HepG2 (cell line): Measurements from ENCODE around the gene SLC16A13. TPM values are rescaled to one million over a fixed set of nuclear protein-coding genes. Genes with fewer than 3 reads are reported as not detected.

Experiments used
- ELF3 ChIP-seq: IDR thresholded peaks from 2 replicates; pipeline ENCODE4 v1.6.1; 2016; ENCODE audit warnings: missing genetic modification reagents, missing compliant biosample characterization
- HHEX ChIP-seq: IDR thresholded peaks from 2 replicates; pipeline ENCODE4 v1.6.1; 2016; ENCODE audit warnings: control low read depth
- HNF4G ChIP-seq, 2 experiments: sonication (generic) in 1 of 2; formaldehyde crosslinking in 1 of 2; IDR thresholded peaks; 2 replicates each; pipeline versions ENCODE4 v1.4.0 to v1.6.1; 2011 to 2020; ENCODE audit warnings: borderline replicate concordance in 2 of 2, low read depth in 2 of 2, mild to moderate bottlenecking in 2 of 2, low read length in 1 of 2, missing genetic modification reagents in 1 of 2, moderate library complexity in 1 of 2
- KDM6A ChIP-seq: IDR thresholded peaks from 2 replicates; pipeline ENCODE4 v1.6.1; 2016; ENCODE audit warnings: low read depth
- KLF9 ChIP-seq: IDR thresholded peaks from 2 replicates; pipeline ENCODE4 v1.6.1; 2016; ENCODE audit warnings: low read depth
- NFIB ChIP-seq: sonication (generic); formaldehyde crosslinking; IDR thresholded peaks from 2 replicates; pipeline ENCODE4 v1.9.0; 2021; ENCODE audit warnings: missing genetic modification reagents, mild to moderate bottlenecking, borderline replicate concordance
- POGK ChIP-seq: sonication (generic); formaldehyde crosslinking; conservative IDR thresholded peaks from 2 replicates; pipeline ENCODE4 v1.8.0; 2022; ENCODE audit warnings: mild to moderate bottlenecking, moderate library complexity, missing genetic modification reagents
- PRDM10 ChIP-seq: sonication (generic); formaldehyde crosslinking; IDR thresholded peaks from 2 replicates; pipeline ENCODE4 v1.4.0; 2020; ENCODE audit warnings: low read depth, missing genetic modification reagents
- REPIN1 ChIP-seq: sonication (generic); formaldehyde crosslinking; IDR thresholded peaks from 2 replicates; pipeline ENCODE4 v1.8.0; 2022; ENCODE audit warnings: missing genetic modification reagents, low read depth, mild to moderate bottlenecking, borderline replicate concordance
- TCF7L2 ChIP-seq: IDR thresholded peaks from 2 replicates; pipeline ENCODE4 v1.6.1; 2011; ENCODE audit warnings: mild to moderate bottlenecking, low read depth, low read length, moderate library complexity
- TFE3 ChIP-seq: IDR thresholded peaks from 2 replicates; pipeline ENCODE4 v1.6.1; 2016
- WIZ ChIP-seq: sonication (generic); formaldehyde crosslinking; IDR thresholded peaks from 2 replicates; pipeline ENCODE4 v1.5.1; 2020; ENCODE audit warnings: mild to moderate bottlenecking, missing genetic modification reagents
- ZBTB33 ChIP-seq: sonication (generic); formaldehyde crosslinking; IDR thresholded peaks from 2 replicates; pipeline ENCODE4 v1.4.0; 2020; ENCODE audit warnings: missing genetic modification reagents
- ZC3H13 ChIP-seq: sonication (generic); formaldehyde crosslinking; IDR thresholded peaks from 2 replicates; pipeline ENCODE4 v1.8.1; 2023; ENCODE audit warnings: mild to moderate bottlenecking, missing genetic modification reagents, moderate library complexity
- ZNF367 ChIP-seq: sonication (generic); formaldehyde crosslinking; IDR thresholded peaks from 2 replicates; pipeline ENCODE4 v1.4.0; 2020; ENCODE audit warnings: missing genetic modification reagents, borderline replicate concordance
- ZNF713 ChIP-seq: sonication (generic); formaldehyde crosslinking; IDR thresholded peaks from 2 replicates; pipeline ENCODE4 v1.4.0; 2020; ENCODE audit warnings: mild to moderate bottlenecking, missing genetic modification reagents
- ZNF770 ChIP-seq: sonication (generic); formaldehyde crosslinking; IDR thresholded peaks from 2 replicates; pipeline ENCODE4 v1.5.0; 2020; ENCODE audit warnings: mild to moderate bottlenecking, missing genetic modification reagents
- polyA plus RNA-seq, 8 experiments: library from polyadenylated mRNA; depleted of rRNA in 3 of 8; stranded (reverse) in 7 of 8; unstranded in 1 of 8; fragments of >200 nt; fragmentation: Illumina TruSeq in 4 of 8; extraction: Trizol in 4 of 8; gene quantifications; 2 replicates each; pipeline versions ENCODE4 v1.2.1 to v1.2.3, GENCODE V29; 2011 to 2016; ENCODE audit warnings: low read depth in 4 of 8, missing spikeins in 1 of 8, mixed read lengths in 1 of 8; ENCODE audit not compliant: insufficient read depth in 1 of 8
- total RNA-seq, 5 experiments: library from RNA; depleted of rRNA; stranded (reverse); fragments of >200 nt; fragmentation: Illumina TruSeq; extraction: Trizol; gene quantifications; 2 replicates each; pipeline ENCODE4 v1.2.3, GENCODE V29; 2016; ENCODE audit warnings: low read depth in 1 of 5

Gene SLC16A13
- total and polyA plus RNA-seq, 2 of the 13 experiments (the other 11 are each of a cell fraction or from before 2014, with no cell fraction given), result 2.2 to 3.0 TPM

- TF ChIP-seq ZNF713 (peak; percentile 41; the same call in 1 of the 2 replicates), TCF7L2 (no peak), HHEX (CRISPR knock-in tag) (no peak), PRDM10 (CRISPR knock-in tag) (peak; percentile 93), ZBTB33 (no peak; the same call in 1 of the 2 replicates), POGK (CRISPR knock-in tag) (no peak), ZNF770 (CRISPR knock-in tag) (peak; percentile 68), REPIN1 (CRISPR knock-in tag) (no peak; the same call in 1 of the 2 replicates), ELF3 (CRISPR knock-in tag) (peak; percentile 59; the same call in 1 of the 2 replicates), NFIB (CRISPR knock-in tag) (no peak), KDM6A (CRISPR knock-in tag) (no peak), WIZ (CRISPR knock-in tag) (no peak), ZNF367 (CRISPR knock-in tag) (no peak), TFE3 (CRISPR knock-in tag) (no peak; the same call in 1 of the 2 replicates), ZC3H13 (CRISPR knock-in tag) (peak; percentile 80), HNF4G (IDR thresholded peaks at IDR 0.05; ENCODE audit: borderline replicate concordance, low read depth, low read length) (no peak), HNF4G (CRISPR knock-in tag; IDR thresholded peaks at IDR 0.05; ENCODE audit: borderline replicate concordance, low read depth) (0 out of 2 replicates have a peak, but pooled peaks have one; percentile 33), KLF9 (CRISPR knock-in tag) (0 out of 2 replicates have a peak, but pooled peaks have one; percentile 64)
Measured at GRCh38 chr17:7014261-7014994, 21.4 kb upstream of the SLC16A13 start (continued).
